ENCODE data around the gene SPTBN4. TPM values are rescaled to one million over a fixed set of nuclear protein-coding genes. Genes with fewer than 3 reads are reported as not detected.
"Not testable (repeated sequence)": the region's sequence is repeated elsewhere in the genome, so short reads cannot be mapped to it uniquely, and the experiment has no call there.

The SPTBN4 gene
- total RNA-seq, 1 donor from 2014 or later, result 0.53 TPM

DNA sequence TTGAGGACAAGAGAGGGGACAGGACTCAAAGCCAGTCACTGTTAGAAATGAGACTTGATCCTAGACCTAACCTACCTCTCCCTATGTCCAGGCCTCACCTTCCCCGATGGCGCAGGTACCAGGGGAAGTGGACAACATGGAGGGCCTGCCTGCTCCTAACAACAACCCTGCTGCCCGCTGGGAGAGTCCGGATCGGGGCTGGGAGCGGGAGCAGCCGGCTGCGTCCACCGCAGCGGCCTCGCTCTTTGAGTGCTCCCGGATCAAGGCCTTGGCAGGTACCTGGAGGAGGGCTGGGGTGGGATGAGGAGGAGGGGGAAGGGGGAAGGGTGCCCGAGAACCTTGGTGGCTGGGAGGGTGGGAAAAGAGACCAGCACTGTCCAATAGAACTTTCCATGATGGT, 5.7 kb downstream of the SPTBN4 start:
- TF ChIP-seq, protein P1, sequence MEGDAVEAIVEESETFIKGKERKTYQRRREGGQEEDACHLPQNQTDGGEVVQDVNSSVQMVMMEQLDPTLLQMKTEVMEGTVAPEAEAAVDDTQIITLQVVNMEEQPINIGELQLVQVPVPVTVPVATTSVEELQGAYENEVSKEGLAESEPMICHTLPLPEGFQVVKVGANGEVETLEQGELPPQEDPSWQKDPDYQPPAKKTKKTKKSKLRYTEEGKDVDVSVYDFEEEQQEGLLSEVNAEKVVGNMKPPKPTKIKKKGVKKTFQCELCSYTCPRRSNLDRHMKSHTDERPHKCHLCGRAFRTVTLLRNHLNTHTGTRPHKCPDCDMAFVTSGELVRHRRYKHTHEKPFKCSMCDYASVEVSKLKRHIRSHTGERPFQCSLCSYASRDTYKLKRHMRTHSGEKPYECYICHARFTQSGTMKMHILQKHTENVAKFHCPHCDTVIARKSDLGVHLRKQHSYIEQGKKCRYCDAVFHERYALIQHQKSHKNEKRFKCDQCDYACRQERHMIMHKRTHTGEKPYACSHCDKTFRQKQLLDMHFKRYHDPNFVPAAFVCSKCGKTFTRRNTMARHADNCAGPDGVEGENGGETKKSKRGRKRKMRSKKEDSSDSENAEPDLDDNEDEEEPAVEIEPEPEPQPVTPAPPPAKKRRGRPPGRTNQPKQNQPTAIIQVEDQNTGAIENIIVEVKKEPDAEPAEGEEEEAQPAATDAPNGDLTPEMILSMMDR (IDR thresholded peaks at IDR 0.05), result no peak
- DNase-seq (no peak), ATAC-seq (no peak)
- no peaks in the 10 kb centered on the region for H3K36me3 ChIP-seq
- peaks cover 2% of the 10 kb centered on the region for H3K27me3 ChIP-seq (ENCODE audit: low read depth)
- no peak overlapping the region for H3K27ac ChIP-seq
- H3K4me1 ChIP-seq, result peaks cover 2% of the 10 kb centered on the region
- intact Hi-C loops (cut with DNase I), result no loop called here
- no peak overlapping the region for H3K4me3 ChIP-seq
- no peaks in the 10 kb centered on the region for H3K9me3 ChIP-seq

DNA sequence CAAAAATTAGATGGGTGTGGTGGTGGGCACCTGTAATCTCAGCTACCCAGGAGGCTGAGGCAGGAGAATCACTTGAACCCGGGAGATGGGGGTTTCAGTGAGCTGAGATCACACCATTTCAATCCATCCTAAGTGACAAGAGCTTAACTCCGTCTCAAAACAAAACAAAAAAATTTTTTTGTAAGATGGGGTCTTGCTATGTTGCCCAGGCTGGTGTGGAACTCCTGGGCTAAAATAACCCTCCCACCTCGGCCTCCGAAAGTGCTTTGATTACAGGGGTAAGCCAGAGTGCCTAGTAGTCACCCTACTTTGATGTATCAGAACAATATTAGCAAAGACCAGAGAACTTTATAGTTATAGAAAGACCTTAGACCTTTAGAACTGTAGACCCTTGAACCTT, 7.9 kb downstream of the SPTBN4 start:
- TF ChIP-seq, protein P1 (IDR thresholded peaks at IDR 0.05), result no peak
- H3K27me3 ChIP-seq (ENCODE audit: low read depth), result no peaks in the 10 kb centered on the region
- no peaks in the 10 kb centered on the region for H3K9me3 ChIP-seq
- intact Hi-C loops (cut with DNase I), result no loop called here
- no peak overlapping the region for H3K27ac ChIP-seq
- no peak for DNase-seq
- H3K36me3 ChIP-seq, result no peaks in the 10 kb centered on the region
- no peak overlapping the region for H3K4me3 ChIP-seq
- no peak for ATAC-seq
- H3K4me1 ChIP-seq, result no peaks in the 10 kb centered on the region

DNA sequence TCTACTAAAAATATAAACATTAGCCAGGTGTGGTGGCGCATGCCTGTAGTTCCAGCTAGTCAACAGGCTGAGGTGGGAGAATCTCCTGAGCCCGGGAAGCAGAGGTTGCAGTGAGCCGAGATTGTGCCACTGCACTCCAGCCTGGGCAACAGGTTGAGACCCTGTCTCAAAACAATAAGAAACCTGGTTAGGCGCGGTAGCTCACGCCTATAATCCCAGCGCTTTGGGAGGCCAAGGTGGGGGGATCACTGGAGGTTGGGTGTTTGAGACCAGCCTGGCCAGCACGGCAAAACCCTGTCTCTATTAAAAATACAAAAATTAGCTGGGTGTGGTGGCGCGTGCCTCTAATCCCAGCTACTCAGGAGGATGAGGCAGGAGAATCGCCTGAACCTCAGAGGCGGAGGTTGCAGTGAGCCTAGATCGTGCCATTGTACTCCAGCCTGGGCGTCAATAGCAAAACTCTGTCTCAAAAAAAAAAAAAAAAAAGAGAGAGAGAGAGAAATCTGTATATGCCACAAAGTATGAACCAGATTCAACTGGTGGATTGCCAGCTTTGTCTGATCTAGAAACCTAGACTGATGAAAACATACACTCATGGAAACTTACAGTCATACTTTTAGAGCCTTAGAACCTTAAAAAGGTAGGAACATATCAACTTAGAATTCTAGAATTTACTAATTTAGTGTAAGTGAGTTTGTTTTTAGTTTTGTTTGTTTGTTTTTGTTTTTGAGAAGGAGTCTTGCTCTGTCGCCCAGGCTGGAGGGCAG, 9.3 kb downstream of the SPTBN4 start:
- H3K4me1 ChIP-seq, result not testable (repeated sequence)

DNA sequence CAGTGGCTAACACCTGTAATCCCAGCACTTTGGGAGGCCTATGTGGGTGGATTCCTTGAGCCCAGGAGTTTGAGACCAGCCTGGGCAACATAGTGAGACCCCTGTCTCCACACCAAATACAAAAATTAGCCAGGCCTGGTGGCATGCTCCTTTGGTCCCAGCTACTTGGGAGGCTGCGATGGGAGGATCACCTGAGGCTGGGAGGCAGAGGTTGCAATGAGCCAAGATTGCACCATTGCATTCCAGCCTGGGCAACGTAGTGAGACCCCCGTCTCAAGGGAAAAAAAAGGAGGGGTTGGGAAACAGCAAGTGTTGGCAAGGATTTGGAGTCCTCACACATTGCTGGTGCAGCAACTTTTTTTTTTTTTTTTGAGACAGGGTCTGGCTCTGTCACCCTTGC, 19.2 kb downstream of the SPTBN4 start:
- no peak overlapping the region for H3K4me3 ChIP-seq
- DNase-seq (no peak), ATAC-seq (no peak)
- no peaks in the 10 kb centered on the region for H3K9me3 ChIP-seq
- H3K27ac ChIP-seq, result no peak overlapping the region
- intact Hi-C loops (cut with DNase I), result no loop called here
- H3K27me3 ChIP-seq (ENCODE audit: low read depth), result peaks cover 23% of the 10 kb centered on the region
- TF ChIP-seq, protein P1 (IDR thresholded peaks at IDR 0.05), result no peak
- H3K4me1 ChIP-seq, result no peaks in the 10 kb centered on the region
- no peaks in the 10 kb centered on the region for H3K36me3 ChIP-seq

More for the DNA sequence above, 9.3 kb downstream of the SPTBN4 start:
- H3K36me3 ChIP-seq; intact Hi-C loops (cut with DNase I); H3K9me3 ChIP-seq; ATAC-seq; H3K4me3 ChIP-seq; H3K27me3 ChIP-seq (ENCODE audit: low read depth); H3K27ac ChIP-seq; DNase-seq: not testable (repeated sequence)

DNA sequence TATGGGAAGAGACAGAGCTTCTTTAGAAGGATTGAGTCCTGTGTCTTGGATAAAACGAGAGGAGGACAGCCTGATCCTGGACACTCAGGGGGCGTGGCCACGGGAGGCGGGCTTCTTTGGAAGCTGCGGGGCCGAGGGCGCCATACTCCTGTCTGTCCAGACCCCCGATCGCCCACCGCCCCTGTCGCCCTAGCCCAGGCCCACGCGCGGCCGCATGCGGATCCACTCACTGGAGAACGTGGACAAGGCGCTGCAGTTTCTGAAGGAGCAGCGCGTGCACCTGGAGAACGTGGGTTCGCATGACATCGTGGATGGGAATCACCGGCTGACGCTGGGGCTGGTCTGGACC, 23.1 kb downstream of the SPTBN4 start:
- no peak overlapping the region for H3K4me3 ChIP-seq
- no peak for ATAC-seq
- intact Hi-C loops (cut with DNase I), result no loop called here

DNA sequence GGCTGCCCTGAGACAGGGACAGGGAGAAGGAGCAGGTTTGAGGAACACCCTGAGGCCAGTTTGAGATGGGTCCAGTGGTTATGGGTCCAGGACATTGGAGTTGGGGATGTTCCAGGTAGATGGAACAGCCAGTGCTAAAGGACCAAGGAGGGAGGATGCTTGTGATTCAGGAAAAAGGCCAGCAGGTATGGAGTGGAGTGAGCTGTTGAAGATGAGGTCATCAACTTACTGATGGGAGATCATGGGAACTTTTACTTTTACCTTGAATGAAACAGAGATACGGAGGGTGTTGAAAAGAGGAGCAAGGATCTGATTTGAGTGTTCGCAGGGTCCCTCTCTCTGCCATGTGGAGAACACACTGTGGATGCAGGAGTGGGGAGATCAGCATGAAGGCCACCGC, 25.5 kb downstream of the SPTBN4 start:
- peaks cover 12% of the 10 kb centered on the region for H3K27me3 ChIP-seq (ENCODE audit: low read depth)
- no peak overlapping the region for H3K4me3 ChIP-seq
- H3K9me3 ChIP-seq, result no peaks in the 10 kb centered on the region
- ATAC-seq, result no peak
- TF ChIP-seq, protein P1 (IDR thresholded peaks at IDR 0.05), result no peak
- no peaks in the 10 kb centered on the region for H3K36me3 ChIP-seq
- H3K4me1 ChIP-seq, result no peaks in the 10 kb centered on the region
- intact Hi-C loops (cut with DNase I), result no loop called here
- H3K27ac ChIP-seq, result no peak overlapping the region
- no peak for DNase-seq

More for the DNA sequence above, 23.1 kb downstream of the SPTBN4 start:
- H3K27me3 ChIP-seq (ENCODE audit: low read depth), result peaks cover 12% of the 10 kb centered on the region
- H3K27ac ChIP-seq, result no peak overlapping the region
- H3K4me1 ChIP-seq, result no peaks in the 10 kb centered on the region
- TF ChIP-seq, protein P1 (IDR thresholded peaks at IDR 0.05), result no peak
- H3K9me3 ChIP-seq, result no peaks in the 10 kb centered on the region
- H3K36me3 ChIP-seq, result no peaks in the 10 kb centered on the region
- DNase-seq, result no peak
